C4-2B (cell line): ENCODE results near the gene CFAP99.

ENCODE experiments used
- CTCF ChIP-seq: fragments of 450-650 bp; conservative IDR thresholded peaks from 2 replicates; pipeline ENCODE4 v1.5.1; 2017; ENCODE audit warnings: mild to moderate bottlenecking
- ZFX ChIP-seq: fragments of 450-650 bp; IDR thresholded peaks from 2 replicates; pipeline ENCODE4 v1.6.1; 2017

DNA sequence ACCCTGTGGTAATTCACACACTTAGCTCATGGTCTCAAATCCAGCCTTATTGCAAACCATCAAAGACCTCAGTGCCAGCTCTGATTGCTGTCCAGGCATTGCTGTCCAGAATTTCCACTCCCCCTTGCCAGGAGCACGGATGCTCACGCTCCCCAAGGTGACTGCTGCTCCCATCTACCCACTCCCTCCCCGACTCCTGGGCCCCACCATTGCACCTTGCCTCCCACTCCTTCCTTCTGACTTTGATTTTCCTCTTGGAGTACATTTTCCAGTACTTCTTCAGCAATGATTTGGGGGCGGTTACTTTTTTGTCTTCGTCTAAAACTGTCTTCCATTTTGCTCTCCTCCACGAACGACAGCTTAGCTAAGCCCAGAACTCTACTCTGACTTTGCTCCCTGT, 11.8 kb upstream of the CFAP99 start:
- TF ChIP-seq CTCF (no peak), ZFX (no peak)
